Iris pigment epithelial cell (primary cell): Measurements from ENCODE around the gene CCDC188.

Source experiments
- DNase-seq: peaks from one replicate; pipeline ENCODE4 v3.0.0-alpha.2; 2011; ENCODE audit warnings: low read depth

Gene CCDC188

DNA sequence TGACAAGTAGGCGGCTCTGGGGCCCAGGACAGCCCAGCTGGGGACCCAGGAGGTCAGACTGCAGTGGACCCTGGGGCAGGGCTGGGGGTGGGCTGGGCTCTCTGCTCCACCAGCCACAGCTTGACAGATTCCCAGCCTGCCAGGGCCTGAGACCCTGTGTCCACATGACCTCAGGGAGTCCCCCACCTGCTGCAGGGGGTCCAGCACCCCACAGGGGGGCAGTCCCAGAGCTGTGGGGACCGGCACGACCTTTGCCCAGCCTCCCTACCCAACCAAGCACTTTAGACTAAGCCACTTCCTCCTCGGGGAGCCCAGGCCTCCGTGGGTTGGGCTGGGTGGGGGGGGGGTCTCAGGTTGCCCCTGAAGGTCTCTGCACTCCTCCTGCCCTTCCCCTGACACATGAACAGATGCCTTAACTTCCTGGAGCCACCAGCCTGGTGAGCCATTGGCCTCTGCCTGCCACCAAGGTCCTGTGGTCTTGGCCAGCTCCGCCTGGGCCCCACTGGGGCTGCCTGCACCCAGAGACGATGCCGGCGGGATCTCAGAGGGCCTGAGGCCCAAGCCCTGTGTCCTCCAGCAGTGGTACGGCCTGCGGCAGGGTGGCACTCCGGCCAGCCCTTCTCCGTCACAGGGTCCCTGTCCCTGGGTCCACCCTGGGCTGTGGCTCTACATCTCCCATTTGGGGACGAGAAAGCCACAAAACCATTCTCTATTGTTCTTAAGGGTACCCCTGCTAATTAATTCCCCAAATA lies 3.4 kb downstream of the CCDC188 start:
- no peak for DNase-seq

DNA sequence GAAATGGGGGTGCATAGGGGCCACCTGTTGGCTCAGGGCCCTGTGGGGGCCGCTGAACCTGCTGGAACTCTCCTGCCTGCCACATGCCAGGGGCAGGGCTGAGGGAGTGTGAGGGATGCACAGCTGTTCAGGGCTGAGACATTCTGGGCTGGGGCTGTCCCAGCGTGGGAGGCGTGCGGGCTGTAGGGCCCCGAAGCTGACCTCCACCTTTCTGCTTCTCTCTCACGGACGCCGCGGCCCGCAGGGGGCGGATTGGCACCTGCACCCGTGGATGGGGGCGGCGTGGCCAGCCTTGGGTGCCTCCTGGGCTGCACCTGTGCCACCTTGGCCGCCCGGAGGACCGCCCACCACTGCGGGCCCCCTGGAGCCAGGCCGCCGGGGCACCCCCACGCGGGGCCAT lies 4.1 kb downstream of the CCDC188 start:
- no peak for DNase-seq

DNA sequence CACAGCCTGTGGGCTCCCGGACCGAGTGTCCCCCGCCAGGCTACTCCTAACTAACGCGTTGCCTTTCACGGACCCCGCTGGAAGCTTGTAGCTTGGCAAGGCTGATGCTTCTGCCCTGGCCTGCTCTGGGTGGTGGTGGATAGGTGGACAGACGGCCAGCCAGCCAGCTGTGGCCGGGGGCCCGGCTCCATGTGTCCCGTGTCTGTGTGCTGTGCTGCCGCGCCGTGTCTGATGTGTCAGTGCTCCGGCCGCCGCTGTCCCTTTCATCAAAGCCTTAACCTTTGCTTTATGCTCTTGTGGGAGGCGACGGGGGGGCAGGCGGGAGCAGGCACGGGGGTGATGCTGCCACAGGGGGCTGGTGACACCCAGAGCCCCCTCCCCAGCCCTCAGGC lies 5.0 kb downstream of the CCDC188 start:
- DNase-seq = no peak

DNA sequence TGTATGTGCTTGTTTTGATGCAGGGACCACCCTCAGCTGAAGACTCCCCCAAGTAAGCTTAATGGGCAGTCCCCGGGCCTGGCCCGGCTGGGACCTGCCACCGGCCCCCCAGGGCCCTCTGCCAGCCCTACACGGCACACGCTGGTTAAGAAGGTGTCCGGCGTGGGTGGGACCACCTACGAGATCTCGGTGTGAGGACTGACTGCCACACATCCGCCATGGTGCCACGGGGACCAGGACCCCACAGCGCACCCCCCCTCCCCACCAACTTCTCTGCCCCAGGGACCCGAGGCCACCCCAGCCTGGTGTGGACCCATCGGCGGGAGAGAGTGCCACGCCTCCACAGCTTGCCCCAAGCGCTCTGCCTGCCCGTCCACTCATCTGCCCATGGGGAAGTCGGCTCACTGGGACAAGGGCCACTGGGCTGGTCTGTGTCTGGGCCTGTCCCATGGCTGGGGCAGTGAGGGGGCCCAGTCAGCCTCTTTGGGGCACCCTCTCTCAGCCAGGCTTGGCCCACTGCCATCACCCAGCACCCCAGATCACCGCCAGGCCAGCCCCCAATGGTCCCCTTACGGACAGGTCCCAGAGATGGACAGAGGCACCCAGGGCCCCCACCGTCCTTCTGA lies 5.5 kb downstream of the CCDC188 start:
- DNase-seq = no peak

DNA sequence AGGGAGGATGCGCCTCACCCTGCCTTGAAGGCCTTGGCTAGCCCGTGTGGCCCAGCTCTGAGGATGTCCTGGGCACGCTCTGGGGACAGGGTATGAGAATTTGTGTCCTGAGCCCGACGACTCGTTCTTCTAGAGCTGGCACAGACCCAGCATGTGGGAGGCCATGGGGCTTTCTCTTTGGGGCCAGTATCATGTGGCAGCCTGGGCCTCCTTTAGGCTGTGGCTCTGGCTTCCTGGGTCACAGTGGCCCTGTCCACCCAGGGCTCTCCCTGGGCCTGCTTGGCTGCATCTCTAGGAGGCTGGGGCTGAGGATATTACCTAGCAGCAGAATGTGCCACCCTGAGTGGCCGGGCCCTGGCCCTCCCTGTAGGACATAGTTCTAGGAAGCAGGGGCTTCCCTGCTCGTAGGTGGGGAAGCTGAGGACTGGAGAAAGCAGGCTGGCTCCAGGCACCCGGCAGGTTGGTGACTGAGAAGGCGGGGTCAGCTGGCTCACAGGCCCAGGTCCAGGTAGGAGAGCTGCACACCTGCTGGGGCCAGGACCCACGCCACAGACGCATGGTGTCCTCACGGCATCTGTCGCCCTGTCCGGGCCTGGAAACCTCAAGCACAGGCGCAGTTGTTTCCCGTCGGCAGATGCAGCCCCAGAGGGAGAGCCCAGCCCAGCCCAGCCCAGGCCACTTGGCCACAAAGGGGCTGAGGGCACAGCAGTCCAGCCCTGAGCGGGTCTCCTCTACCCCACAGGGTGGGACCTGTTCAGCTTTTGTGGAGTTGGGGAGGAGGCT lies 6.8 kb downstream of the CCDC188 start:
- no peak for DNase-seq

DNA sequence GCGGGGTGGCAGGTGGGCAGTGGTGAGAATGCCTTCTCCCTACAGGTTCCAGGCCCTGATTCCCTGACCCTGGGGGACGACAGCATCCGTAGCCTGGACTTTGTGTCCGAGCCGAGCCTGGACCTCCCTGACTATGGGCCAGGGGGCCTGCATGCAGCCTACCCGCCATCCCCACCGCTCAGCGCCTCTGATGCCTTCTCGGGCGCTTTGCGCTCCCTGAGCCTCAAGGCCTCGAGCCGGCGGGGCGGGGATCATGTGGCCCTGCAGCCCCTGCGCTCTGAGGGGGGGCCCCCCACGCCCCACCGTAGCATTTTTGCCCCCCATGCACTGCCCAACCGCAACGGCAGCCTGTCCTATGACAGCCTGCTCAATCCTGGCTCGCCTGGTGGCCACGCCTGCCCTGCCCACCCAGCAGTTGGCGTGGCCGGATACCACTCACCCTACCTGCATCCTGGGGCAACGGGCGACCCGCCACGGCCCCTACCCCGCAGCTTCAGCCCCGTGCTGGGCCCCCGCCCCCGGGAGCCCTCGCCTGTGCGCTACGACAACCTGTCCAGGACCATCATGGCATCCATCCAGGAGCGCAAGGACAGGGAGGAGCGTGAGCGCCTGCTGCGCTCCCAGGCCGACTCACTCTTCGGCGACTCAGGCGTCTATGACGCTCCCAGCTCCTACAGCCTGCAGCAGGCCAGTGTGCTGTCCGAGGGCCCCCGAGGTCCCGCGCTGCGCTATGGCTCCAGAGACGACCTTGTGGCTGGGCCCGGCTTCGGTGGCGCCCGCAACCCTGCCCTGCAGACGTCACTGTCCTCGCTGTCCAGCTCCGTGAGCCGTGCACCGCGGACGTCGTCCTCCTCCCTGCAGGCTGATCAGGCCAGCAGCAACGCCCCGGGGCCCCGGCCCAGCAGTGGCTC lies 7.9 kb downstream of the CCDC188 start:
- no peak for DNase-seq

DNA sequence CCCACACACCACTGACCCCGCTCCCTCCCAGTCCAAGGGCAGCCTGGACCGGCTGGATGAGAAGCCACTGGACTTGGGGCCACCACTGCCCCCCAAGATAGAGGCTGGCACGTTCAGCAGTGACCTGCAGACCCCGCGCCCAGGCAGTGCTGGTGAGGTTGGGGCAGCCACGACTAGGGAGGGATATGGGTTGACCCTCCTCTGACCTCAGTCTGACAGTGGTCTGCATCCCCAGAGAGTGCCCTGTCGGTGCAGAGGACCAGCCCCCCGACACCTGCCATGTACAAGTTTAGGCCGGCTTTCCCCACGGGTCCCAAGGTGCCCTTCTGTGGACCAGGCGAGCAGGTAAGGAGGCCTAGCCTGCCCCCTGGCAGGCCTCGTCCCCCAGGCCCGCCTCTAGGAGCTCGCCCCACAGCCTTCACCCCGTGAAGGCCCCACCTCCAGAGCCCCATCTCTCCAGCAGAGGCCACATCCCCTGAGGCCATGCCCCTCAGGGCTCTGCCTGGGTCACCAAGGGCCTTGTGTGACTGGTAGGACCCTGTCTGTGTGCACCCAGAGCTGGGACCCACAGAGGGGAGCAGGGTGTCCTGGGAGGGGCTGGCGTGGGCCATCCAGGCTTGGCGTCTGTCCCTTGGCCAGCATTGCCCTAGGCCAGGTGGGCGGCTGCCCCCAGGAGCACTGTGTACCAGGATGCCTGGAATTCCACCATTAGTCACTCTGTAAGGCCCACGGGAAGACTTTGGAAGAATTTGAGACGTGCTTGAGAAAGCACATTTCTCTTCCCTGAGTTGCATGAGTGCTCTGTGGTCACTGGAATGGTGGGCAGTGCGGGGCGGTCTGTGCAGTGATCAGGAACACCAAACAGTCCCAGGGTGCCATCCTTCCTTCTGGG lies 9.4 kb downstream of the CCDC188 start:
- peak; percentile 78 for DNase-seq

DNA sequence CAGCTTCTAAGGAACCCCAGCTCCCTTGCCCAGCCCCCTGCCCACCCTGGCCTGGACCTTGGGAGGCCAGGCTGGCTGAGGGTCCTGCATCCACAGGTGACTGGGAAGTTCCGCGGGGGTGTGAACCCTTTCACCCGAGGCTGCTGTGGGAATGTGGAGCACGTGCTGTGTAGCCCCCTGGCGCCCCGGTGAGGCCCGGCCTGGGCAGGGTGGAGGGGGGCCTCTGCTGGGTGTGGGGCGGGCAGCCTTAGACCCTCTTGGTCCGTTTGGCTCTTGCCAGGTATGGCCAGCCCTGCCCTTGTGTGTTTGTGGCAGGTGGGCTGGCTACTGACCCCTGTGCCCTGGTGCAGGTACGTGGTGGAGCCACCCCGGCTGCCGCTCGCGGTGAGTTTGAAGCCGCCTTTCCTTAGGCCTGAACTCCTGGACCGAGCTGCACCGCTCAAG lies 10.3 kb downstream of the CCDC188 start:
- no peak for DNase-seq

DNA sequence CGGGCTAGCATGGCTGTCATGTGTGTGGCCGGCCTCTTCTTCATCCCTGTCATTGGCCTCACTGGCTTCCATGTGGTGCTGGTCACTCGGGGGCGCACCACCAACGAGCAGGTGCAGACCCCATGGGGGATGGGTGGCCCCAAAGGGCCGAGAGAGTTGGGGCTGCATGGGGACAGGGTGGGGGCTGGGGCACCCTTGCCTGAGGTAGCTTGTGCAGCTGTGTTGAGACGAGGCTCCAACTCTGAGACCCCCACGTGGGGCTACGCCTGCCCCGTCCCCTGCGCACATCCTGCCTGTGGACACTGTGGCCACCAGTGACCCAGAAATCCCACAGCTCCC lies 10.8 kb downstream of the CCDC188 start:
- DNase-seq = no peak

DNA sequence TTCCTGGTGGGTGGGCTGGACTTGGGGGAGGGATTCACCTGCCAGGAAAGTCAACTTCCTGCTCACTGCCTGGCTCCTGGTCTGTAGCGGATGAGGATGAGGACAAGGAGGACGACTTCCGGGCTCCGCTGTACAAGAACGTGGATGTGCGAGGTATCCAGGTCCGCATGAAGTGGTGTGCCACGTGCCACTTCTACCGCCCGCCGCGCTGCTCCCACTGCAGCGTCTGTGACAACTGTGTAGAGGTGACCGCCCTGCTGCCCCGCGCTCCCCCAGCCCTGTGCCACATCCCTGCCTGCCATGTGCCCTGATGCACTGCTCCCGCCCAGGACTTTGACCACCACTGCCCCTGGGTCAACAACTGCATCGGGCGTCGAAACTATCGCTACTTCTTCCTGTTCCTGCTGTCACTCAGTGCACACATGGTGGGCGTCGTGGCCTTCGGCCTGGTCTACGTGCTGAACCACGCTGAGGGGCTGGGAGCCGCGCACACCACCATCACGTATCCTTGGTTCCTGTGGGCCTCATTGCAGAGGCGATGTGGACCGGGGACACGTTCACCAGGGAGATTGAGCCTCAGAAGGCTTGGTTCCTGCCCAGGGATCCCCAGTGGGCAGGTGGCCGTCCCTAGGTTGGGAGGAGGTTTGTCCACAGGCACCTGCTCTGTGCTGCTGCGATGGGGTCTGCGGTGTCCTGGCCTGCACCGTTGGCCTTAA lies 11.3 kb downstream of the CCDC188 start:
- no peak for DNase-seq

DNA sequence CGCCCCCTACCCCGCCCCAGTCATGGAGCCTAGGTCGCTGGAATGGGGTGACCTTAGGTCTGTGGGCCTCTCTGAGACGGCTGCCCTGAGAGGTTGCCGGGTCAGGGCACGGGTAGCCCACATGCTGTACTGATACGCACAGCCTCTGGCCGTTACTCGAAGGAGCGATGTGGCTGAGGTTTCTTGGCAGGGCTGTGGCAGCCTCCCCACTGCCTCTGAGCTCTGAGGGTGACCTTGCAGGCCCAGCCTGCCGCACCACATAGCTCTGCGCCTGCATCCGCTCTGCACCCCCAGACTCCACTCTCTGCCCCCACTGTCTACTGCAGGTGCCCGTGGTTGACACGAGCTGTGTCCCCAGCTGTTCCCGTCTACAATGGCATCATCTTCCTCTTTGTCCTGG lies 12.0 kb downstream of the CCDC188 start:
- no peak for DNase-seq

DNA sequence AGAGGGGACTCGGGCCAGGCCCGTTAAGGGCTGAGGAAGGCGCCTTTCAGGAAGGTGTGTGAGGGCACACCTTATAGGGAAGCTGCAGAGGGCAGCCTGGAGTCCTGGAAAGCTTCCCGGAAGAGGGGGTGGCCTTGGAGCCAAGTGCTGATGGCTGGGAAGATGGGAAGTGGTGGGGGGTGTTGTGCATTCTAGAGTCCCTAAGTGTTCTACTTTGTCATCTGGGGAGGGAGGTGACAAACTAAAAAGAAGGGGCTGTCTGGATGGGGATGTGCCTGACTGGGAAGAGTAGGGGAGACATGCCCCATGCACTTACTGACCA lies 12.5 kb downstream of the CCDC188 start:
- DNase-seq = no peak

DNA sequence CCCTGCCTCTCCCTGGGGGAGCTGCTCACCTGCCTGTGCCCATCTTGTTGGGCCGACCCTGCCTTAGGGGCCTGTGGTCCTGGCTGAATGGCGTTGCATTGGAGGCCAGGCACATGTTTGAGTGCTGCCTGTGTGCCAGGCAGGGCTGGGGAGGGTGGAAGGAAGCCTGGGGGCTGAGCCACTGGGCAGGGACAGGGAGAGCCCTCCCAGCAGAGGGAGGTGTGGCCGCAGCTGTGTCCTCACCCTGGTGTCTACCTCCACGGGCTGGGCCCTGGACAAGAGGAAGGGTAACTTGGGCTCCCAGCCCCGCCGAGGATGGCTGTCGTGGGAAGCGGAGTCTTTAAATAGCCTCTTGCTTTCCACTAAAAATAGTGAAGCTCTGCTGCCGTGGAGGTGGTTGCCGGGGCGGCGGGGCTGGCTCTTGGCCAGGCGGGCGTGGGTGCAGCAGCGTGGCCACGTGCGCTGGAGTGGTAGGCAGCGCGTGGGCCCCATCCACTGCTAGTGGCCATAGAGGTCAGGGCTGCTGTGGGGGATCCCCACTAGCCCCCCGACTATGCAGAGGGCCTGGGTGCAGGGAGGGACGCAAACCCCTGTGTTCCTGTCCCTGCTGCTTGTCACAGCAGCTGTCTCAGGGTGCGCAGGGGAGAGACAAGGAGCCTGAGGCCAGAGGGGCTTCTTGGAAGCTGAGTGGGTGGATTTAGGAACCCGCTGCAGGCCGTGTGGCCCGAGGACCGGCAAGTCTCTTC lies 13.0 kb downstream of the CCDC188 start:
- DNase-seq = no peak

DNA sequence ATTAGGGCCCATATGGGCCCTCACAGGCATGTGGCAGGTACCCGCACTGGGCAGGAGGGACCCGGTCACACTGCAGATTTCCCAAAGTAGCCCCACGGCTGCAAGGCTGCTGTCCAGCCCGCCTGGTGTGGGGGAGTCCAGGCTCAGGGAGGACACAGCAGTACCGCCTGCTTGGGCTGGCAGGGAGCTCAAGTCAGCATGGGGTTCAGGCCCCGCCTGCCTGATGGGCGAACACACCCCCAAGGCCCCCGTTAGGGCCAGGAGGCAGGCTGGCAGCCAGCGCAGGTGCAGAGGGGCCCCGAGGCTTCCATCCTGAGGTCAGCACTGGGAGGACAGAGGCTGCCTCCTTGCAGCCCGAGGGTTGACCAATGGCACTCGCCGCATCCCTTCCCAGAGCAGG lies 13.7 kb downstream of the CCDC188 start:
- no peak for DNase-seq

DNA sequence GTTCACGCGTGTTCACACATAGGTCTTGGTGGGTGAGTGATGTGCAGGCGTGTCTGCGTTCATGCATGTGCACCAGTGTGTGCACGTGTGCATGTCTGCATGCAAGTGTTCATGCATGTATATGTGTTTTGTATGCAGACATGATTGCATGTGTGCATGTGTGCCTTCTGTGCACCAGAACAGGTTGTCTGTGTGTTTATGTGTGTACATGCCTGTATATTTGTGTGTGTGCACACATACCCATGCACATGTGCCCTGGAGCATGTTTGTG lies 14.3 kb downstream of the CCDC188 start:
- no peak for DNase-seq

DNA sequence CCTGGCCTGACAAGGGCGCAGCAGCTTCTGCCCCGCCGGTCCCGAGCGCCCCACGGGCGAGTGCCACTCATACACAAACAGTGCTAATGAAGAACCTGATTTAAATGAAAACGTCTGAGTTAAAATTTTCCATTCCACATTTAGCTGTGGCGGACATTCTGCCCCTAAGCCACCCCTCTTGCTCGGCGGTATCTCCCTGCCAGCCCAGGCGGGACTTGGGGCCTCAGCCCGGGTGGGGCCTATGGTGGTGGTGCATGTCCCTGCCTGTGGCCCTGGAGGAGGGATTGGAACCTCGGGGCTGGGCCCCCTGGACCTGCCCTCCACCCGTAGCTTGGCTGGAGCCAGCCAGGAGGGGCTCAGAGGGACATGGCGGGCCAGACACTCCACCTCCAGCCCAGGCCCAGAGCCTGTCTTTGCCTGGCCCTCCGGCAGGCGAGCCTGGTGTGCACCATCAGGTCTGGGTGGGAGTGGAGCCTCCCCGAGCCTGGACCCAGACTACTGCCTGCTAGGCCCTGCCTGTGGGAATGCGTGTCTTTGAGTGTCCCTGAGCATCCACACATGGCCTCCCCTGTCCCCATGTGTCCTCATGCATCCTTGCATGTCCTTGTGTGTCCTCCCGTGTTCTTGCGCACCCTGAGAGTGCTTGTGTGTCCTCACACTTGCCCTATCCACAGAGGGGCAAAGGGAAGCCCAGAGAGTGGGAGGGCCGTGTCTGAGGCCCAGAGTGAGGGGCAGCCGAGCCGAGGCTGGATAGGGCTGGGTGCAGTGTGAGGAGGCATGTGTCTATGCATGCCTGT lies 14.9 kb downstream of the CCDC188 start:
- DNase-seq = no peak

DNA sequence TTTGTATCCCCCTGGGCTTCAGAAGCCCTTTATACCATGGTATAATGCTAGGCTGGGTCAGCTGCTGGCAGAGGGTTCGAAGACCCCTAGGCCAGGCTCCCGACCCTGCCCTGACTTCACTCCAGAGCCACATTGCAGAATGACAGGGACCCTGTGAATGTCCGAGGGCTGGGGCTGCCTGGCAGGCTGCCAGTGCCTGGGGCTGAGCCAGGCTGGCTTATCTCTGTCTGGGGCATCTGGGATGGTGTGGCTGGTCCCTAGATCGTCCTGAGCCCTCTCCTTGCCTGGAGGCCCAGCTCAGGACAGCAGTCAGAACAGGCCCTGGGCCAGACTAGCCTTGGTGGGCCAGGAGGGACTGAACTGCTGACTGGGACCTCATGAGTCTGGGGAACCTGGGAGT lies 15.6 kb downstream of the CCDC188 start:
- no peak for DNase-seq

DNA sequence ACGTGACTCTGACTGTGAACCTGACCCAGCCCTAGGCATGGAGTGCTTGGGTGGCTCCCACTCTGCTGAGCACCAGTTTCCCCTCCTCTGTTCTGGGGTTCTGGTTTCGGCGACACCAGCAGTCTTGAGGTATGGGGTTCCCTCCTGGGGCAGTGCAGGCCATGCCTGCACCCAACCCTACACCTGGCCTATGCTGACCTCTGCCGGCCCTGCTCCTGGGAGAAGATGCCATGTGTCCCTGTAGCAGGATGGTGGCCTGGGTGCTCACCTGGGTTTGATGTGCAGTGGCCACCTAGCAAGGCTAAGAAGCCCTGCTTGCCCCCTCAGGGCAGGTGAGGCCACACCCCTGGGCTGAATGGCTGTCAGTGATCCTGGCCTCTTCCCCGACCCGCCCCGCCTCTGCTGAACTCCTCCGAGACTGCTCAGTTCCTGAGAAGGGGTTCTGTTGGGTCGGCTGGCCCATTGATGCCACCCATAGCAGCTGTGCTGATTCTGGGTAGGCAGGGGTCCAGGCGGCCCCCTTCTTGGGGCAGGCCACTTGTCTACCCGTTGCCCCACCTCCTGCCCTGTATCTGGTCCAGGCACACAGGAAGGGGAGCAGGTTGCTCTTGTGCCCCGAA lies 16.8 kb downstream of the CCDC188 start:
- DNase-seq = no peak

DNA sequence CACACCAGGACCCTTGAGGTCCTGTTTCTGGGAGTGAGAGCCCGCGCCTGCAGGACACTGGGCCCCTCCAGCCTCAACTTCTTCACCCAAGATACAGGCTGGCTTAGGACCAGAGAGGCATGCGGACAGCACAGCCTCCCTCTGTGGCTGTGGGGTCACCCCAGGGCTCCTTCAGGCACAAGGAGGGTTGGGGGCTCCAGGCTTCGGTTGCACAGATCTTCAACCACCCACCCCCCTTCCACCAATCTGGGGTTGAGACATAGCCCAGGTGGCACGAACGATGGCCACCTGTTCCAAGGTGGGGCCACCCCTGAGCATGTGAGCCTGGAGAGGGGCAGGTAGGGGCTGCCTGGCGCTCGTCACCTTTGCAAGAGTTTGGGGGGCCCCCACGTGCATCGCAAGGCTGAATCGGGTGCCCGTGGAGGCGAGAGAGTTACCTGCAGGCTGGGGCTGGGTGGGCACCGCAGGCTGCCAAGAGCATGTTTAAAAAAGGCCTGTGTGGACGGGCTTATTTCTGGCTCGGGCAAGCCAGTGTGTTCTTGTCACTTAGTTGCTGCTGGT lies 18.1 kb downstream of the CCDC188 start:
- no peak for DNase-seq
